NCI-H2081 treated with DMSO at 0.1 percent for 48 hours (cell line): ENCODE results near the gene GAS1.

Experiments
- DNase-seq: peaks from one replicate; lab custom pipeline; 2025; lab: John Stamatoyannopoulos, UW

Gene GAS1

DNA sequence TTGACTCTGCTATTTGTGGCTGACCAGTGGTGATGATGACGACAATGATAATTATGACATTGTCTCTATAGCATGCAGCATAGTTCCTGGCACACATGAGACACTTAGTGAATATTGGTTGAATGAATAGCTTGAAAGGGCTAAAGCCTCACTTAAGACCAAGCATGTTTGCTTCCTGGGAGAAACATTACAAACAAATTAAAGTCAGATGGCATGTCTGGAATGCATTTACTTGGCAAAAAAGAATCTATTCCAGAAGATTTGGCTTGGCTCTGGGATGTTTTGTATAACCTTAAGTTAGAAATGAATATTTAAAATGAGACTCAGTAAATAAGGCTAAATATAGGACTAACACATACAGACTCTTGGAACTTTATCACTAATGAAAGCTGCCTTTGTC is 21.6 kb downstream of the GAS1 start:
- no peak for DNase-seq

- no peak for DNase-seq
Observed at GRCh38 chr9:86924206-86924605, 23.1 kb downstream of the GAS1 start.

DNA sequence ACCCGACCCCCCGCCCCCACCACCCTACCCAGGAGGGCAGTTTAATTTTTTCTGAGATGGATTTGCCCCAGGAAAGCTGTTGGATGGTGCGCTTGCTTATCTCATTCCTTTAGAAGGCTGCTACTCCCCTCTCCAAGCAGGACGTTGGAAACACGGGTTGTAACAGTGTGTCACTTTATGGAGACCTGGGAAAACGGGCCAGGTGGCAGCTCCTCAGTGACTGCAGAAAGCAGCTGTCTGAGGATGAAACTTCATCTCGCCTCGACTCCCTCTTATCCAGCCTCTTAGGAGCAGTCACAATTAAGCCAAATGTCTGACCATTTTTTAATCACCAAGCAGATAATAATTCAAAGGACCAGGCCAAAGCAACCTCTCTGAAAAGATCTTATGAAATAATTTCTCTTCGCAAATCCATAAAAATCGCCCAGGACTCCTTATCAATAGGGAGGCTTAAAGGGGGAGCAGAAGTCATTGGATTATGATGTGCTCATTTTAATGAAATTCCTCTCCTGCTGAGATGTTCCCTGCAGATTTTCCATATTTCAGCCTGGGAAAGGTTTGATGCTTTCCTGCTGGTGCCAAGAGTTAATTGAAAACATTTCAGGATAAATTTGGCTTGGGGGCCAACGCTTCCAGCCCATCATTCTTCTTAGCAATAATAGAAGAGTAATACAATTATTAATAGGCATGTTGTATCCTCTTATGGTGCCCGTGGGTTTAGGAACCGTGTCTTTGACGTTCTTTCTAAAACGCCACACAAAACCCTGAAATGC is 26.0 kb downstream of the GAS1 start:
- no peak for DNase-seq

DNA sequence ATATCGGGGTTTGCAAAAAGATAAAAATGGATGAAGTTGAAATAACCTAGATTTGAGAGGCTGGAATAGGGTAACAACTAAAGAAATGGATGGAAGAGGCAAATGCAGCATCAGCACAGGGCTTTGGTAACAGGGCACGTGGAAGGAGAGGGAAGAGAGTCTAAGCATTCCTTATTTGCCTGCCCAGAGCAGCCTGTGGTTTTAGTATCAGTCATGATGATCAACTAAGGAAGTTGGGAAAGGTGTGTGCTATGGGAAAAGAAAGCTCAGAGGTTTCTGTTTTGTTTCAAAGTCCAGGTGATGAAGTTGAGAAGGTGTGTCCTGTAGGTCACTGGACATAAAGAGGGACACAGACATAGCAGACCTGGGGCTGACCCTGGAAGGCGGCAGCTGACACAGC is 28.8 kb downstream of the GAS1 start:
- no peak for DNase-seq

- no peak for DNase-seq
Observed at GRCh38 chr9:86912210-86912609, 35.1 kb downstream of the GAS1 start.

GRCh38 chr9:86909388-86909787 is 37.9 kb downstream of the GAS1 start:
- no peak for DNase-seq

- no peak for DNase-seq
Observed at GRCh38 chr9:86908261-86908660, 39.0 kb downstream of the GAS1 start.

DNA sequence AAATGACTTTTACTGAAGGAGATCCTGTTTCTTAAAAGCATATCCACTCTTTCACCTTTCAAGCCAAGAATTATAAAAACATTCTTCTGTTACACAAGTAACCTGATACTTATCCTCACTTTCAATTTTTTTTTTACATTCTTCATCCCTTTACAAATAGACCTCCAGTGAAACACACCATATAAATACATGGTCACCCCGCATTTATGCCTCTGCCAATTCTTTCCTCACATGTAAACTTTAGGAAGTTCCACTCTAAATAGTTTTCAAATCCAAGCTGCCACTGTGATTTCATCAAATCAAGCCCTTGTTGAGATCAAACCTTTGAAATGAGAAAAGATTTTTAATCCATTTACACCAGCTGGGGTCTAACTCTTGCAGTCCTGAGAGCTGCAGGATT is 40.0 kb downstream of the GAS1 start:
- DNase-seq, result no peak

GRCh38 chr9:86903734-86904085 is 43.6 kb downstream of the GAS1 start:
- DNase-seq, result no peak

GRCh38 chr9:86902991-86903733 is 44.1 kb downstream of the GAS1 start:
- no peak for DNase-seq

DNA sequence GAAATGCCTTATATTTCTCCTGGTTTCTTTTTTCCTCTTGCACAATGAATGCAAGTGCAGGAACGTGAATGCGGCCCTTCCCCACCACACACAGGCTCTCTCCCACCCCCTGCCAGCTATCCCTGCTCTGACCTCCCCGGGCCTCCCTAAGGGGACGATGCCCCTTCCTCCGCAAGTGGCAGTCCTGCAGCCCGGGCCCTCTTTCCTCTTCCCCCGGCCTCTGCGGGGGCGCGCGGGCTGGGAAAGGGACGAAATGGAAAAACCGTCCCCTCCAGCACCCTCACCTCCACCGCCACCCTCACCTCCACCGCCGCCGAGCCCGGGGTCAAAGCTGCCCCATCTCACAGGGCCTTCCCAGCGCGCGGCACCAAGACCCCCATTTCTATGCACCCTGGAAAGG is 44.7 kb downstream of the GAS1 start:
- DNase-seq, result no peak

DNA sequence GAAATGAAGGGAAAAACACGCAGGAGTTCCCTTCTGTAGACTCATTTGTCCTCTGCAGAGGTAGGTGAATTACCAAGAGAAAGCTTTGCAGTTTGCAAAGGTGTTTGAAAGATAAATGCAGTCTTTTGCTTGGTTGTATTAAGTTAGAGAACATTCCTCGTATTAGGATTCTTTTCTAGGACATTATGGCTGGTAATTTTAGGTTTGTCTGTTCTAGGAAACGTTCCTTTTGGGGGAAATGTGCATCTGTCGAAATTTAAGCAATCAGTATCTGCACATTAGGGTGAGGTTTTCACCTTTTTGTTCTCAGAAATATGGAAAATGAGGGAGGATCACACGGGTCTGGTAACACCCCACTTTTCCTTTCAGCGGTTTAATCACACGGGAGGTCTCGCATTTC is 45.1 kb downstream of the GAS1 start:
- DNase-seq, result no peak

DNA sequence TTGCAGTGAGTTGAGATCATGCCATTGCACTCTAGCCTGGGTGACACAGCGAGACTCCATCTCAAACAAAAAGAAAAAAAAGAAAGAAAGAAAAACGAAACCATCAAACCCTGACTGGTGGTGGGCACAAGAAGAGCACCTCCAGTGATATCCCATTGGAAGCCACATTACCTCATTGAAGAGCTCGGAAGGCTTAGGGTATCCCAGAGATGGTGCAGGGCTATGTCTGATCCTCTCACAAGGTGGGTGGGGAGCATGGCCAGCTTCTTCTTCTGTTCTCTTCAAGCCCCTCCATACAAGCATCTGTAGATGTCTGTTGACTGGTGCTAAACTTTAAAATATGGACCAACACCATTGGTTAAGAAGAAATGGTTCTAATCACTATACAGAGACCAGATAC is 45.8 kb downstream of the GAS1 start:
- DNase-seq, result no peak
